K562 (cell line): ENCODE data around the gene CNR2. TPM values are rescaled to one million over a fixed set of nuclear protein-coding genes. Genes with fewer than 3 reads are reported as not detected.

ENCODE experiments used
- ADNP ChIP-seq: fragments of 200-800 bp; sonication (Bioruptor generic); IDR thresholded peaks from 2 replicates; pipeline ENCODE4 v1.6.1; 2016; ENCODE audit warnings: missing genetic modification characterization, missing compliant biosample characterization
- ELF4 ChIP-seq: fragments of 450-650 bp; formaldehyde crosslinking; IDR thresholded peaks from 2 replicates; pipeline ENCODE4 v1.4.0; 2022; ENCODE audit warnings: missing genetic modification characterization
- FOXJ2 ChIP-seq: fragments of 200-800 bp; sonication (Bioruptor generic); IDR thresholded peaks from 2 replicates; pipeline ENCODE4 v1.6.1; 2016; ENCODE audit warnings: missing genetic modification characterization, missing compliant biosample characterization
- HMG20B ChIP-seq: fragments of 250-450 bp; sonication (Bioruptor Pico); IDR thresholded peaks from 2 replicates; pipeline ENCODE4 v1.5.0; 2021; ENCODE audit warnings: mild to moderate bottlenecking
- KHSRP ChIP-seq: fragments of 450-650 bp; IDR thresholded peaks from 2 replicates; pipeline ENCODE4 v1.6.1; 2017
- MEF2A ChIP-seq: IDR thresholded peaks from 2 replicates; pipeline ENCODE4 v1.6.1; 2011; ENCODE audit warnings: low read depth, mild to moderate bottlenecking, low read length, moderate library complexity; ENCODE audit not compliant: control insufficient read depth
- MYNN ChIP-seq, 2 experiments: sonication (generic); formaldehyde crosslinking in 1 of 2; IDR thresholded peaks; 2 replicates each; pipeline versions ENCODE4 v1.5.0 to v1.6.1; 2016 to 2020; ENCODE audit warnings: antibody characterized with exemption in 1 of 2, missing genetic modification reagents in 1 of 2
- PHF20 ChIP-seq: fragments of 450-650 bp; IDR thresholded peaks from 2 replicates; pipeline ENCODE4 v1.6.1; 2018; ENCODE audit not compliant: partially characterized antibody
- SAFB ChIP-seq: fragments of 200-400 bp; formaldehyde crosslinking; IDR thresholded peaks from 2 replicates; pipeline ENCODE4 v1.6.1; 2017; ENCODE audit warnings: low read depth, low read length, borderline replicate concordance
- SP1 ChIP-seq: sonication (generic); formaldehyde crosslinking; IDR thresholded peaks from 2 replicates; pipeline ENCODE4 v1.8.1; 2022; ENCODE audit warnings: mild to moderate bottlenecking, missing genetic modification reagents
- TAF1 ChIP-seq: IDR thresholded peaks from 2 replicates; pipeline ENCODE4 v1.6.1; 2011; ENCODE audit warnings: mild to moderate bottlenecking, low read length, moderate library complexity; ENCODE audit not compliant: insufficient read depth, control insufficient read depth, severe bottlenecking; ENCODE audit errors: extremely low read depth
- polyA plus RNA-seq, 8 experiments: library from polyadenylated mRNA; depleted of rRNA in 4 of 8; stranded (reverse) in 5 of 8; unstranded in 3 of 8; fragments of >200 nt; fragmentation: Nextera tagmentation in 2 of 8; fragmentation: Illumina TruSeq in 1 of 8; extraction: Ambion mirVana in 2 of 8; extraction: Trizol in 1 of 8; gene quantifications; 2 replicates each; pipeline versions ENCODE4 v1.2.1 to v1.2.3, GENCODE V29; 2011 to 2014; ENCODE audit warnings: inconsistent platforms in 1 of 8, missing spikeins in 1 of 8
- total RNA-seq, 7 experiments: library from RNA; depleted of rRNA in 6 of 7; stranded (reverse); fragments of >200 nt in 6 of 7; fragmentation: Illumina TruSeq in 2 of 7; extraction: Trizol in 2 of 7; gene quantifications; 2 replicates each; pipeline versions ENCODE4 v1.2.1 to v1.2.3, GENCODE V29; 2011 to 2021; ENCODE audit warnings: low replicate concordance in 1 of 7
- TF ChIP-seq, protein P1 (sequence below): fragments of 250-450 bp; sonication (Bioruptor Pico); IDR thresholded peaks from 2 replicates; pipeline ENCODE4 v1.5.0; 2021; ENCODE audit warnings: mild to moderate bottlenecking, moderate library complexity
- TF ChIP-seq, protein P2 (sequence below): IDR thresholded peaks from 2 replicates; pipeline ENCODE4 v1.6.1; 2011; ENCODE audit warnings: borderline replicate concordance, low read depth, mild to moderate bottlenecking, moderate library complexity, low read length; ENCODE audit not compliant: insufficient read depth, poor library complexity, severe bottlenecking
- TF ChIP-seq, protein P3 (sequence below): sonication (generic); formaldehyde crosslinking; IDR thresholded peaks from 2 replicates; pipeline ENCODE4 v1.8.0; 2022; ENCODE audit warnings: mild to moderate bottlenecking, missing genetic modification reagents
- TF ChIP-seq, protein P4 (sequence below): fragments of 200-800 bp; sonication (Bioruptor generic); IDR thresholded peaks from 2 replicates; pipeline ENCODE4 v1.6.1; 2017; ENCODE audit warnings: missing genetic modification characterization, missing compliant biosample characterization

The CNR2 gene
- total and polyA plus RNA-seq, 9 of the 15 experiments (the other 6 are each of a cell fraction or from before 2014, with no cell fraction given): not detected

DNA sequence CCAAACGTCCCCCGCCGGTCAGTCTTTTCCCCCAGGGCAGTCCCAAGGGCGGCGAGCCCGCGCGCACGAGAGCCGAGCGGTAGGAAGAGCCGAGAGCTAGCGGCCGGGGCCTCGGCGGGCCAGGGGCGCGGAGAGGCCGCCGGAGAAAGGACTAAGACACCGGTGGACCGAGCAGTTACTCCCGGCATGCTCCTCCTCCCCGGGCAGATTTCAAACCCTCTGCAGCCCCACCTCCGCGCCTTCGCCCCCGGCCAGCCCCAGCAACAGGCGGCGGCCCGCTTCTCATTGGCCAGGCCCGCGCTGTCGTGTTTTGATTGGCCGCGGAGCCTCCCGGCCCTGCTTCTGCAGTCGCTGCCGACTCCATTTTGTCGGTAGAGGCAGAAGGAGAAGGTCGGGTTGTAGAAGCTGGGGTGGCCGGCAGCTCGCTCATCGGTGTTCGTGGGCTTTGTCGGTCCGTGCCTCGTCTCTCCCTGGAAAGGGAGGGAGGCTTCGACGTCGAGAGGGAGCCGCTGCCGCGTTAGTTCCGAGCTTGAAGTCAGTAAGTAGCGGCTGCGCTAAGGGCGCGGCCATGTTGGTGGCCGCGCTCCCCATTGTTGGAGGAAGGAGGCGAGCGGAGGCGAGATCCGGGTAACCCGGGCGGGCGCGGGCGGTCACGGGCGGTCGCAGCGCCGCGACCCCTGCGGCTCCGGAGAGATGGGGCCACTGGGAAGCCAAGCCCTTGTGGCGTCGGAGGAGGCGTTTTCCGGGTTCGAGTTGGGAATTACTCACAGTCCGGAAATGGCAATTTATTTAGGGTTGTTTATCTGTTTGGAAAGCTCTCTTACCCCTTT lies 46.5 kb upstream of the CNR2 start, which contains the start of gene PNRC2 (continued):
- TF ChIP-seq HMG20B (no peak; the same call in 1 of the 2 replicates), SAFB (no peak), ADNP (tag) (no peak), SP1 (CRISPR knock-in tag) (peak; percentile 87), ELF4 (CRISPR knock-in tag) (no peak; the same call in 1 of the 2 replicates), TAF1 (peak; percentile 99), PHF20 (peak; percentile 79), MYNN (IDR thresholded peaks at IDR 0.05) (no peak), MYNN (CRISPR knock-in tag; IDR thresholded peaks at IDR 0.05) (no peak), KHSRP (no peak), MEF2A (no peak), FOXJ2 (tag) (0 out of 2 replicates have a peak, but pooled peaks have one; percentile 30)
- TF ChIP-seq, protein P1, sequence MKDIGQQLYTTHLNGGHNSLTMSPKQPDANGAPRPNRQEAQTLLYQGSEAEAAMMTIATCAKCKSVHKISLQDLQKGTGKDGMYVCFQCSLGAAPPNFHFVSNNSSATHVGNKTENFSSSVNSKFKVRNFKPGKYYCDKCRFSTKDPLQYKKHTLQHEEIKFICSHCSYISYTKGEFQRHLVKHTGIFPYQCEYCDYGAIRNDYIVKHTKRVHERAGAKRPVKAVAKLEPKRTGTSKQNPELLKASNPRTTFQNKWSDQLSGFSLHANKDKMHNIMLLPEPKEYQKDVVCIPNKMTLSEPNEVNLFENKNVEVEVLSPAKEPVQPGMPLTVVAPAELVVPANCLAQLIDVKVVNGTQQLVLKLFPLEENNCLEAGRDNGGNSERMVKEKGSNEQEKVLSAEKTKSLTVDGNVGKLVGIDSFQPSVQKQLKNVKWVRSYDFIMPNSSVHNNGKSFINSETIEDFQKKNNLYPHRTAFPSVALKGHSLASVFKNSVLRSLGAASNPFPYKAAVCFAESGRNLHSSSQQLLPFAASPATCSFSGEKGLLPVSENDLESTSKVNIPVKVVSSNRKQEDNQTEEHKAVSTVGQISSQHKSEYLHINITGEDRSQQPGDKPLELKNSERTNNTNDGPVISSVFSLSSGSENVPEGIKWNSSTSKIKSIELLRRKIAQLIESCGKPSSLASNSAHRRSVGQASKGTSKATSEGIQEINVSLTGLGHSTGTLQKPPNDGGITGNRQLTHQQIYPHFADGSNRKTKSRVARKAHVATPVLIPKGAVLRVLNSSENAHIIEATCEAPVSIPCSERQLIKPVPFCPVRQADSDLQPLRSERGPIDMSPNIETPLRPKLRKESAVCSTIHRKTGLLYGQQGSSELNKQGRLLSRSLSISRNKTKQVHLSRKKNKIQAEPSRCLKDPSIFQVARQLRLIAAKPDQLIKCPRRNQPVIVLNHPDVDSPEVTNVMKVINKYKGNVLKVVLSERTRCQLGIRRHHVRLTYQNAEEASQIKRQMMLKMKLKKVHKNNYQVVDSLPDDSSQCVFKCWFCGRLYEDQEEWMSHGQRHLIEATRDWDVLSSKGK (CRISPR knock-in tag): no peak
- TF ChIP-seq, protein P2, sequence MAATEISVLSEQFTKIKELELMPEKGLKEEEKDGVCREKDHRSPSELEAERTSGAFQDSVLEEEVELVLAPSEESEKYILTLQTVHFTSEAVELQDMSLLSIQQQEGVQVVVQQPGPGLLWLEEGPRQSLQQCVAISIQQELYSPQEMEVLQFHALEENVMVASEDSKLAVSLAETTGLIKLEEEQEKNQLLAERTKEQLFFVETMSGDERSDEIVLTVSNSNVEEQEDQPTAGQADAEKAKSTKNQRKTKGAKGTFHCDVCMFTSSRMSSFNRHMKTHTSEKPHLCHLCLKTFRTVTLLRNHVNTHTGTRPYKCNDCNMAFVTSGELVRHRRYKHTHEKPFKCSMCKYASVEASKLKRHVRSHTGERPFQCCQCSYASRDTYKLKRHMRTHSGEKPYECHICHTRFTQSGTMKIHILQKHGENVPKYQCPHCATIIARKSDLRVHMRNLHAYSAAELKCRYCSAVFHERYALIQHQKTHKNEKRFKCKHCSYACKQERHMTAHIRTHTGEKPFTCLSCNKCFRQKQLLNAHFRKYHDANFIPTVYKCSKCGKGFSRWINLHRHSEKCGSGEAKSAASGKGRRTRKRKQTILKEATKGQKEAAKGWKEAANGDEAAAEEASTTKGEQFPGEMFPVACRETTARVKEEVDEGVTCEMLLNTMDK: no peak
- TF ChIP-seq, protein P3, sequence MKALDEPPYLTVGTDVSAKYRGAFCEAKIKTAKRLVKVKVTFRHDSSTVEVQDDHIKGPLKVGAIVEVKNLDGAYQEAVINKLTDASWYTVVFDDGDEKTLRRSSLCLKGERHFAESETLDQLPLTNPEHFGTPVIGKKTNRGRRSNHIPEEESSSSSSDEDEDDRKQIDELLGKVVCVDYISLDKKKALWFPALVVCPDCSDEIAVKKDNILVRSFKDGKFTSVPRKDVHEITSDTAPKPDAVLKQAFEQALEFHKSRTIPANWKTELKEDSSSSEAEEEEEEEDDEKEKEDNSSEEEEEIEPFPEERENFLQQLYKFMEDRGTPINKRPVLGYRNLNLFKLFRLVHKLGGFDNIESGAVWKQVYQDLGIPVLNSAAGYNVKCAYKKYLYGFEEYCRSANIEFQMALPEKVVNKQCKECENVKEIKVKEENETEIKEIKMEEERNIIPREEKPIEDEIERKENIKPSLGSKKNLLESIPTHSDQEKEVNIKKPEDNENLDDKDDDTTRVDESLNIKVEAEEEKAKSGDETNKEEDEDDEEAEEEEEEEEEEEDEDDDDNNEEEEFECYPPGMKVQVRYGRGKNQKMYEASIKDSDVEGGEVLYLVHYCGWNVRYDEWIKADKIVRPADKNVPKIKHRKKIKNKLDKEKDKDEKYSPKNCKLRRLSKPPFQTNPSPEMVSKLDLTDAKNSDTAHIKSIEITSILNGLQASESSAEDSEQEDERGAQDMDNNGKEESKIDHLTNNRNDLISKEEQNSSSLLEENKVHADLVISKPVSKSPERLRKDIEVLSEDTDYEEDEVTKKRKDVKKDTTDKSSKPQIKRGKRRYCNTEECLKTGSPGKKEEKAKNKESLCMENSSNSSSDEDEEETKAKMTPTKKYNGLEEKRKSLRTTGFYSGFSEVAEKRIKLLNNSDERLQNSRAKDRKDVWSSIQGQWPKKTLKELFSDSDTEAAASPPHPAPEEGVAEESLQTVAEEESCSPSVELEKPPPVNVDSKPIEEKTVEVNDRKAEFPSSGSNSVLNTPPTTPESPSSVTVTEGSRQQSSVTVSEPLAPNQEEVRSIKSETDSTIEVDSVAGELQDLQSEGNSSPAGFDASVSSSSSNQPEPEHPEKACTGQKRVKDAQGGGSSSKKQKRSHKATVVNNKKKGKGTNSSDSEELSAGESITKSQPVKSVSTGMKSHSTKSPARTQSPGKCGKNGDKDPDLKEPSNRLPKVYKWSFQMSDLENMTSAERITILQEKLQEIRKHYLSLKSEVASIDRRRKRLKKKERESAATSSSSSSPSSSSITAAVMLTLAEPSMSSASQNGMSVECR (CRISPR knock-in tag): peak; percentile 47; the same call in 1 of the 2 replicates
- TF ChIP-seq, protein P4, sequence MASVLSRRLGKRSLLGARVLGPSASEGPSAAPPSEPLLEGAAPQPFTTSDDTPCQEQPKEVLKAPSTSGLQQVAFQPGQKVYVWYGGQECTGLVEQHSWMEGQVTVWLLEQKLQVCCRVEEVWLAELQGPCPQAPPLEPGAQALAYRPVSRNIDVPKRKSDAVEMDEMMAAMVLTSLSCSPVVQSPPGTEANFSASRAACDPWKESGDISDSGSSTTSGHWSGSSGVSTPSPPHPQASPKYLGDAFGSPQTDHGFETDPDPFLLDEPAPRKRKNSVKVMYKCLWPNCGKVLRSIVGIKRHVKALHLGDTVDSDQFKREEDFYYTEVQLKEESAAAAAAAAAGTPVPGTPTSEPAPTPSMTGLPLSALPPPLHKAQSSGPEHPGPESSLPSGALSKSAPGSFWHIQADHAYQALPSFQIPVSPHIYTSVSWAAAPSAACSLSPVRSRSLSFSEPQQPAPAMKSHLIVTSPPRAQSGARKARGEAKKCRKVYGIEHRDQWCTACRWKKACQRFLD (CRISPR knock-in tag): peak; percentile 78
